ENCODE results near the gene THRAP3.

THRAP3 gene

DNA sequence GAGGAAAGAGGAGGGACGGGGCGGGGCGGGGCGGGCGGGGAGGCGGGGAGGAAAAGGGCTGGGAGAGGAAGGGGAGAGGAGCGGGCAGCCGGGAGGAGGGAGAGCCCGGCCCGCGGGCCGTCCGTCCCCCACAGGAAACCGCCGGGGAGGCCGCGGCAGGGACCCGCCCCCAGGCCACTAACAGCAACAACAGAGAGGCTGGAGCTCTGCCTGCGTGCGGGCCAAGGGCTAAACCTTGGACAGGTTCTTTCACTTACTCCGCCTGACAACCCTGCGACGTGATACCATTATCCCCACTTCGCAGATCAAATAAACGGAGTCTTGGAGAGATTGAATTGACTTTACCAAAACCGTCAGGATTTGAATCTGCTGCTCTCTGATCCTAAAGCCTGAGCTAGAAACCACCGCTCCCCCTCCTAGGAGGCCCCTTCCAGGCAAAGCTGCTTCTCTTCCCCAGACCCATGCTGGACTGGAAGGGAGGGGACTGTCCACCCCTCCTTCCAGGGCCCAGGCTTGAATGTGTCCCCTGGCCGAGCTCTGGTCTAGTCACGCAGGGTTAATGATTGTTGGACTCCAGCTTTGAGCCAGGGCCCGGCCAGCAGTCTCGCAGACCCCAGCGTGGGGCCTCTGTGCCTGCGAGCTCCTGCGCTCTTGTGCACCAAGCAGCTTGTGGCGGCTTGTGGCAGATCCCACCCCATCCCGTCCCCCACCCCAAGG, 99.6 kb downstream of the THRAP3 start, which contains the start of gene EVA1B:
Gene EVA1B (minus strand): TSS at position 10 of the 717 bp plus-strand sequence. CDS start 608 bp downstream, outside the sequence.
- DNase-seq (ENCODE audit: low read depth, low spot score) = peak; percentile 93

DNA sequence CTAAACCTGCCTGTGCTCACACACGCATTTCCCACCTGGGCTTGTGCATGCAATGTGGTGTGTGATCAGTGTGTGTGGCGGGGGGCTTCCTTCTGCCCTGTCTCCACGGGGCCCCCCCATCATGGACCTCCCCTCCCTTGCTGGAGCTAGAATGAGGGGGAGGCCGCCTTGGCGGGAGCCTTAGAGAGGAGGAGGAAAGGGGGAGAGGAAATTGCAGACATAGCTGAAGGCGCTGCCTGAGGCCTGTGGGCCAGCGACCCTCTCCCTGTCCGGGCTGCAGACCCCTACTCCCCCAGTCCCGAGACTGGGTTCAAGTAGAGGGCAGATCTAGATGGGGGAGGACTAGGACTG, 100.1 kb downstream of the THRAP3 start:
- DNase-seq (ENCODE audit: low read depth, low spot score) = peak; percentile 29

- DNase-seq (ENCODE audit: low read depth, low spot score) = no peak
Measured at GRCh38 chr1:36326499-36326898, 102.3 kb downstream of the THRAP3 start.

DNA sequence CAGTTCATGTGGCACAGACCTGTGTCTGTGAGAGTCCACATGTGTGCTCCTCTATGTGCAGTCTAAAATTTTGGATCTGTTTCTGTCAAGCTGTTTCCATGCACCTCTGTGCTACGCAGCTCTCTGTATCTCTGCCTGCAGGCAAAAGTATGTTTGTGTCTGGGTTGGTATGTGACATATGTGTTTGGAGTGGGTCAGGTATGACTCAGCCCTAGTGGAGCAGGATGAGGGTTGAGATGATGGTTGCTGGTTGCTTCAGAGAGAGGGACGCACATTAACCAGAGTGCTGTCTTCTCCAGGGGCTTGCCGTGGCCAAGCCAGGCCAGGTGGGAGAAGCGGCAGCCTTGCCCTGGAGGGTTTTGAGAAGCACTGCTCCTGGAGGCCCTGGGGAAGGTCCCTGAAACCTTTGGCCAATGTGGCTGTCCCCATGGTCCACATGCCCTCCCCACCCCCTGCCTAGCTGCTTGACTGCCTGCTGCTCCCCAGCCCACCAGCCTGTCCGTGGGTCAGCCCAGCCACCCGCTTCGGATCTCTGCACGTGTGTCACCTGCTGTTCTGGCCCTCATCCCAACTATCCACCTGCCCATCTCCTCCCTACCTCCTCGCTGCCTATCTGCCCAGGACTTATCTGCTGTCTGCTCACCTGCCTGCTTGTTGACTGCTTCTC, 103.3 kb downstream of the THRAP3 start:
- DNase-seq (ENCODE audit: low read depth, low spot score) = no peak

DNA sequence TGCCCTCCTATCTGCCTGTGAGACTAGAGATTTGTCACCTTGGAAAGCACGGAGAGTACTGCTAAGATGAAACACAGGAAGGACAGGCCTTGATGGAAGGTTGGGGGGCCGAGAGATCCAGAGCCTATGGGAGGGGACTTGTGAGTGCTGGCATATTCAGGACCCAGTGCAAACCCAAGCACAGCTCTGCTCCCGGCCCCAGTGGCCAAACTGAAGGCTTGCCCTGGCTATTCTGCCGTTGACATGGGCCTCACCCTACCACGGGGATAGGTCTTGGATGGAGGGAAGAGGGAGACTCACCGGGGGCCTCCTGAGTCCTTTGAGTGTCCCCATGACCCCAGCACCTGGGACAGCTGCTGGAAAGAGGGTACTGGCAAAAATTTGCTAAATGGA, 103.8 kb downstream of the THRAP3 start:
- DNase-seq (ENCODE audit: low read depth, low spot score) = no peak

DNA sequence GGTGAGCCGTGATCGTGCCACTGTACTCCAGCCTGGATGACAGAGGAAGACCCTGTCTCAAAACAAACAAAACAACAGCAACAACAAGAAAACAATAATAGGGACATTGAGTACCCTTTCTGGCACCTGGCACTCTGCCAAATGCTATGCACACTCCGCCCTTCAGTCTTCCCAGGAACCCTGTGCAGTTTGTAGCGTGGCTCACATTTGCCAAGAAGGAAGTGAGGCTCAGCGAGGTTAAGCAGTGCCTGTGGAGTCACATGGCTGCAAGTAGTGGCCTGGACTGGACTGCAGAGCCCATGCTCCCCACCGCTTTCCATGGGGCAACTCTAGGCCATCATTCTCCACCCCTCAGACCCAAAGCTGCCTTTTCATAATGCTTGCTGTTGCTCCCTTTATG, 104.5 kb downstream of the THRAP3 start:
- DNase-seq (ENCODE audit: low read depth, low spot score) = no peak

- DNase-seq (ENCODE audit: low read depth, low spot score) = no peak
Measured at GRCh38 chr1:36329817-36330216, 105.6 kb downstream of the THRAP3 start.

DNA sequence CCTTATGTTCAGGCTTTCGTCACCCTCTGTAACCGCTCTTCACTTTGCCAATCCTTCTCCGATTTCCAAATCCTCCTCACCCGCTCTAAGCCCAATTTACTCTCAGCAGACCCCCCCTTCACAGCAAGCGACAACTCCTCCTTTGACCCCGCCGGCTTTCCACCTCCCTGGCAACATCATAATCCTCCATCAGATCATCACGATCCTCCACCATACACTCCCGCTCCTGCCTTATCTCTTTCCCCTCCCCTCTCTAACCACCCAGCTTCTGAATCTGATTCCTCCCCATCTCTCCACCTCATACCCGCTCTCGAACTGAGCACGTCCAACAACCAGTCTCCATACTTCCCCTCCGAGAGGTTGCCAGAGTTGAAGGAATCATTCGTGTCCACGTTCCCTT, 106.7 kb downstream of the THRAP3 start:
- no peak for DNase-seq (ENCODE audit: low read depth, low spot score)

- DNase-seq (ENCODE audit: low read depth, low spot score) = no peak
Measured at GRCh38 chr1:36337830-36338229, 113.6 kb downstream of the THRAP3 start.

DNA sequence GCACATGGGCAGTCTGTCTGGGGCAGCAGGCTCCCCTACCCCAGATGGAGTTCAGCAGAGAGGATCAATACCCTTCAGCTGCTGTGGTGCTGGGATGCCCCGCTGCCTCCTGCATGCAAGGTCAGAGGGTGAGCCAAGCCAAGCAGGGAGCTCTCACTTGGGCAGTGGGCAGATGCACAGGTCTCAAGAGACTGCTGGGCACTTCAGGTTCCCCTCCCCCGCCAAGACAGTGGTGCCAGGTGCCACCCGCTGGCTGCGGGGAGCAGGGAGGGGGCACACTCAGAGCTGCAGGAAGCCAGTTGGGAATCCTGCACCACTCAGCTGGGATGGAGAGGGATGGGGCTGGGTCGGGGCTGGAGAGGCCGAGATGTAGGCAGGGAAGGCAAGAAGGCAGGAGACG, 115.0 kb downstream of the THRAP3 start:
- no peak for DNase-seq (ENCODE audit: low read depth, low spot score)

GRCh38 chr1:36339615-36340014, 115.4 kb downstream of the THRAP3 start:
- no peak for DNase-seq (ENCODE audit: low read depth, low spot score)

- DNase-seq (ENCODE audit: low read depth, low spot score) = no peak
Measured at GRCh38 chr1:36341626-36342320, 117.5 kb downstream of the THRAP3 start.

DNA sequence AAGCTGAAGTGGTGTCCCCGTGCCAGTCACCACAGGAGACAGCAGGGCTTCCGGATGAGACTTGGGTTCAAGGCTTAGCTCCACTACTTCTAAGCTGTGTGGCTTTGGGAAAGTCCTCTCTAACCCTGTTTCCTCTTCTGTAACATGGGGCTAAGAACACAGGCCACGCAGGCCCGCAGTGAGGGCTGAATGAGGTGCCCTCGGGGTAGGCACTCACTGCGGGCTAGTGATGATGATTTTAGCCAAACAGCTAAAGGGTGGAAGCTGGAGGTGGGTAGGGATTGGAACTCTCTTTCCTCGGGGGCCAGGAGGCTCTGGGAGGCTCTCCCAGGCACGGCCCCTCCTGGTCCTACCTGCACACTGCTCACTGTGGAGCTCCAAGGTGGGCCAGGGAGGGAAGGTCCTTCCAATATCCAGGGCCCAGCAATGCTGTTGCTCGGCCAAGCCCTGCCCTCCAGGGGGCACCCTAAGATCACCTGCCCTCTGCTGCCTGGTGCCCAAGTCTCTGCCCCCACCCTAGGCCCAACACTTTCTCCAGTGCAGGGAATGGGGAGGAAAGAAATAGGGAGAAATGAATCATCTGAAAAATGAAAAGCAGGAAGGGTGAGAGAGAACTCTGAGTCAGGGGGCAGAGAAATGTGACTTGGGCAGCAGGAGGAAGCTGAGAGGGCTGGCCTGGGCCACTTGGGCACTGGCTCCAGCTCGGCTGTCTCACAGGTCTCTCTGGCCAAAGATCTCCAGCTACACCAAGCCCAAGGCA, 118.4 kb downstream of the THRAP3 start:
- peak; percentile 75 for DNase-seq (ENCODE audit: low read depth, low spot score)

DNA sequence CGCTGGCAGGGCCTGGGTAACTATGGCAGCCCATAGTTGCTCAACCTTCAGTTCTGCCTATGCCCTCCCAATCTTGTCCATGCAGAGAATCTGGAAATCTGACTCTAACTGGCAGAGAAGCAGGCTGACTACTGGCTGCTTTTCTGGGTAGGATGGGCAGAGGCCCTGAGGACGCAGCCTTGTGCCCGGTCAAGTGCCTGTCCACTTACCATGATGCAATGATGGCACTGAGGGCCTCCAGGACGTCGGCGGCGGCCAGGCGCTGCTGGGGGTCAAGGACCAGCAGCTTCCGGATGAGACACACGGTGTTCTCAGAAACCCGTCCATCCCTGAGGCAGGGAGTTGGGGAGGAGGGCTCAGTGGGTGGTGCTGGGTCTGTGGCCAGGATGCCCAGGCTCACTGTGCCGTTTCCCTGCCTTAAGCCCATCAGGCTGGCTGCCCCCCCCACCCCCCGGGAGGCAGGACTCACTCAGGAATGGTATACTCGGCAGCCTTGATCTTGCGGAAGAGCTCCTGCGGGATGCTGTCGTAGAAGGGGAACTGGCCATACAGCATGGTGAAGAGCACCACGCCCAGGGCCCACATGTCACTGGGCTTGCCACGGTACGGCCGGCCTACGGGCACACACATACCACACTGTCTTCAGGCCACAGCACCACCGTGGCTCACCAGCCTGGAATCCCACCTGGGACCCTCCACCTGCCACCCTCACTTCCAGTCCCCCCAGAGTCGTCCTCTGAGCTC, 119.6 kb downstream of the THRAP3 start:
- no peak for DNase-seq (ENCODE audit: low read depth, low spot score)

DNA sequence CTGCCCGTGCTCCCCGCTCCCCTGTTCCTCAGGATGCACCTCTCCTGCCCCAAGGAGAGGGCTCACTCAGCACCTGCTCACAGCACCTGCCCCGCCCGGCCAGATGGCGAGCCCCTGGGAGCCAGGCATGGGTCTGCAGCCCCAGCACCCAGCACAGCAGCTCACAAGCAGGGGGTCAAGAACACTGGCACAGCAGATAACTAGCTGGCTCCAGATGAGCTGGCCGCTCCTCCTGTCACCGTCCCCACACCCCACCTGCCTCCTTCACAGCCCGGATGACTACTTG, 120.1 kb downstream of the THRAP3 start:
- no peak for DNase-seq (ENCODE audit: low read depth, low spot score)

DNA sequence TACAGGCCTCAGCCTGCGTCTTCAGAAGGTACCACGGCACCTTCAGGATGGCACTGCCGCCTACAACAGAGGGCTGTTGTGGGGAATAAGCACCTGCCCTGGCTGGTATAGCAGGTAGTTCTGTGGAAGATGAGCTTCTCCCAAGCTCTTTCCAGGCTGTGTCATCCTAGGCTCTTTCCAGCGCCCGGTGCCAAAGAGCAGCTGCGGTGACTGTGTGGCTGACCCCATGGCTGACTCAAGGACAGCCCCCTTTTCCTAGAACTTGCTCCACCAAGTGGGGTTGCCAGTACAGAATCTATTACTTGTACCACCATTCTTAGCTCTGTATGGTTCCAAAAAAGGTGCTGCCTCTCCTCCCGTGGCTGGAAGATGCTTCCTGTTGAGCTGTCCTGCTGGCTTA, 121.1 kb downstream of the THRAP3 start:
- DNase-seq (ENCODE audit: low read depth, low spot score) = no peak

GRCh38 chr1:36346741-36347370, 122.6 kb downstream of the THRAP3 start:
- DNase-seq (ENCODE audit: low read depth, low spot score) = no peak

DNA sequence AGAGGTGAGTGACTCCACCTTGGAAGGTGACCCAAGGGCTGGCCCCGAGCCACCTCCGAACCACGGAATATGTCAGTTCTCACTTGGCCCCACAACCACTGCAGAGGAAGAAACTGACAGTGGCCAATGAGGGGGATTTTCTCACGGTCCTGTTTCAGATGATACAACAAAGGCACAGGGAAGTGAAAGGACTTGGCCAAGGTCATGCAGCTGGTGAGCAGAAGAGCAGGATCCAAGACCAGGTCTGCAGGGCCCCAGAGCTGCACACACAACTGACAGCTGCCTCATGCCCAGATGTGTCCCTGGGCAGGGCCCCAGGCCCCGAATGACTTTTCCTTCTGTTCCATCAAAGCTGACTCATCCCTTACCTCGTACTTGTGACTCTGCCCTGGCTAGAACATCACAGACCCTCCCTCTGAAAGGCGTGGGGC, 125.0 kb downstream of the THRAP3 start:
- DNase-seq (ENCODE audit: low read depth, low spot score) = peak; percentile 62

GRCh38 chr1:36349839-36350238, 125.6 kb downstream of the THRAP3 start:
- DNase-seq (ENCODE audit: low read depth, low spot score) = peak; percentile 85

DNA sequence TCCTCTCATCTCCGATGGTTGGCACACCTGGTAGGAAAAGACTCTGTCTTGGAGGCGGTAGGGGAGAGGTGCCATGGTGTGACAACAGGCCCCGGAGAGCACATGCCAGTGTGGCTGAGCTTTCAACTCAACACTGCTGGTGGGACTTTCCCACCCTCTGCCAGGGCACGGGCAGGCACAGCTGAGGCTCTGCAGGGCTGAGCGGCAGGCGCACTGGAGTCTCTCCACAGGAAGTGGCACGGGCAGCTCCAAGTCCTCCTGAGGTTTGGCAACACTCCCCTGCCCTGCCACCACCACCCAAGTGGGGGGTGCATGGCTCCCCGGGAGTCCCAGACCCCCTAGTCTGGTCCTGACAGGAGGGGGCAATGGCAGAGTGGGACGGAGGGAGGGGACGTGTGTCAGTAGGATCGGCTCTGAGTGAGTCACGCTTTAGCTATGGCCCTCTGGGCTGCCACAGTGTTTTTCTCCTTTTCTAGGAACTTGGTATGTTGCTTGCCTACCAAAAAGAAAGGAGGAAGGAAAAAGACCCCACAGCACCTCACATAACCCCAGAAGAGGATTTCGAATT, 126.5 kb downstream of the THRAP3 start:
- DNase-seq (ENCODE audit: low read depth, low spot score) = peak; percentile 95
